Measurements from ENCODE around the gene SBF2. TPM values are rescaled to one million over a fixed set of nuclear protein-coding genes. Genes with fewer than 3 reads are reported as not detected.

SBF2 gene
- total RNA-seq, 1 donor from 2014 or later, result 30.7 TPM

GRCh38 chr11:10287766-10288715, 6.0 kb downstream of the SBF2 start:
- Mint-ChIP-seq H3K9me3 (ENCODE audit: unreplicated experiment) (peaks cover 2% of the 10 kb centered on the region), H3K27ac (ENCODE audit: unreplicated experiment) (no peak overlapping the region), H3K4me1 (ENCODE audit: low read depth, unreplicated experiment) (peaks cover 4% of the 10 kb centered on the region), H3K27me3 (ENCODE audit: unreplicated experiment) (peaks cover 2% of the 10 kb centered on the region), H3K36me3 (ENCODE audit: unreplicated experiment) (no peaks in the 10 kb centered on the region), H3K4me3 (ENCODE audit: unreplicated experiment) (no peak overlapping the region)
- no peak for TF ChIP-seq CTCF (IDR thresholded peaks at IDR 0.05; ENCODE audit: partially characterized antibody, unreplicated experiment)
- DNase-seq, result no peak

DNA sequence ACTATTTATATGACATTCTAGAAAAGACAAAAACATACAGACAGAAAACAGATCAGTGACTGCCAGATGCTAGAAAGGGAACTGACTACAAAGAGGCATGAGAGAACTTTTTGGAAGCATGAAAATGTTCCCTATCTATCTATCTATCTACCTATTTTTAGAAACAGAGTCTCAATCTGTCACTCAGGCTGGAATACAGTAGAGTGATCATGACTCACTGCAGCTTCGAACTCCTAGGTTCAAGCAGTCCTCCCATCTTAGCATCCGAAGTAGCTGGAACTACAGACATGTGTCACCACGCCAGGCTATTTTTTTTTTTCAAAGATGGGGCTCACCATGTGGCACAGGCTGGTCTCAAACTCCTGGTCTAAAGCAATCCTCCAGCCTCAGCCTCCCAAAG, 6.9 kb downstream of the SBF2 start:
- no peak for DNase-seq
- H3K4me1 Mint-ChIP-seq (ENCODE audit: low read depth, unreplicated experiment), result peaks cover 4% of the 10 kb centered on the region
- peaks cover 2% of the 10 kb centered on the region for H3K9me3 Mint-ChIP-seq (ENCODE audit: unreplicated experiment)
- H3K4me3 Mint-ChIP-seq (ENCODE audit: unreplicated experiment), result no peak overlapping the region
- no peaks in the 10 kb centered on the region for H3K36me3 Mint-ChIP-seq (ENCODE audit: unreplicated experiment)
- peaks cover 2% of the 10 kb centered on the region for H3K27me3 Mint-ChIP-seq (ENCODE audit: unreplicated experiment)
- no peak overlapping the region for H3K27ac Mint-ChIP-seq (ENCODE audit: unreplicated experiment)
- no peak for TF ChIP-seq CTCF (IDR thresholded peaks at IDR 0.05; ENCODE audit: partially characterized antibody, unreplicated experiment)

GRCh38 chr11:10285148-10285802, 8.7 kb downstream of the SBF2 start:
- no peak overlapping the region for H3K27ac Mint-ChIP-seq (ENCODE audit: unreplicated experiment)
- H3K4me3 Mint-ChIP-seq (ENCODE audit: unreplicated experiment), result no peak overlapping the region
- peaks cover 2% of the 10 kb centered on the region for H3K9me3 Mint-ChIP-seq (ENCODE audit: unreplicated experiment)
- peaks cover 4% of the 10 kb centered on the region for H3K4me1 Mint-ChIP-seq (ENCODE audit: low read depth, unreplicated experiment)
- H3K36me3 Mint-ChIP-seq (ENCODE audit: unreplicated experiment), result no peaks in the 10 kb centered on the region
- peaks cover 2% of the 10 kb centered on the region for H3K27me3 Mint-ChIP-seq (ENCODE audit: unreplicated experiment)
- no peak for DNase-seq
- TF ChIP-seq CTCF (IDR thresholded peaks at IDR 0.05; ENCODE audit: partially characterized antibody, unreplicated experiment), result no peak

- no peaks in the 10 kb centered on the region for H3K36me3 Mint-ChIP-seq (ENCODE audit: unreplicated experiment)
- no peak overlapping the region for H3K27ac Mint-ChIP-seq (ENCODE audit: unreplicated experiment)
- TF ChIP-seq CTCF (IDR thresholded peaks at IDR 0.05; ENCODE audit: partially characterized antibody, unreplicated experiment), result no peak
- no peak for DNase-seq
- H3K9me3 Mint-ChIP-seq (ENCODE audit: unreplicated experiment), result peaks cover 2% of the 10 kb centered on the region
- no peak overlapping the region for H3K4me3 Mint-ChIP-seq (ENCODE audit: unreplicated experiment)
- peaks cover 4% of the 10 kb centered on the region for H3K4me1 Mint-ChIP-seq (ENCODE audit: low read depth, unreplicated experiment)
- H3K27me3 Mint-ChIP-seq (ENCODE audit: unreplicated experiment), result peaks cover 2% of the 10 kb centered on the region
Measured at GRCh38 chr11:10283991-10284390, 10.0 kb downstream of the SBF2 start.

DNA sequence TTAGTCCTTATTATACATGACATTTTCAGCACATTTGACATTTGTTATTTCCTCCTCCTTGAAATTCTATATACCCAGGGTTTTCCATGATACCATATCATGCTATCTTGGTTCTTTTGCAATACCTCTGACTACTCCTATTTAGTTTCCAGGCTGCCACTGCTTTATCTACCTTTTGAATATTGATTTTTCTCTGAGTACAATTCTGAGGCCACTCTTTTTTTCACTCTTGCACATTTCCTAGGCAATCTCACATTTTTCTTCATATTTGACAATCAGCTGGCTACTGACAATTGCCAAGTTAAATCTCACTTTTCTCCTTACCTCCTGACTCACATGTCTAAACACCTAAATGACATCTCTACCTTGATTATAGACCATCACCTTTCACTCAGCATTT, 11.9 kb downstream of the SBF2 start:
- no peak overlapping the region for H3K4me3 Mint-ChIP-seq (ENCODE audit: unreplicated experiment)
- no peak overlapping the region for H3K27ac Mint-ChIP-seq (ENCODE audit: unreplicated experiment)

More for the DNA sequence above, 11.9 kb downstream of the SBF2 start:
- peaks cover 2% of the 10 kb centered on the region for H3K9me3 Mint-ChIP-seq (ENCODE audit: unreplicated experiment)
- peaks cover 6% of the 10 kb centered on the region for H3K4me1 Mint-ChIP-seq (ENCODE audit: low read depth, unreplicated experiment)
- TF ChIP-seq CTCF (IDR thresholded peaks at IDR 0.05; ENCODE audit: partially characterized antibody, unreplicated experiment), result no peak
- no peaks in the 10 kb centered on the region for H3K36me3 Mint-ChIP-seq (ENCODE audit: unreplicated experiment)
- DNase-seq, result no peak
- H3K27me3 Mint-ChIP-seq (ENCODE audit: unreplicated experiment), result no peaks in the 10 kb centered on the region

Data from glutamatergic neuron (in vitro differentiated cells).